HepG2 (cell line): Measurements from ENCODE around the gene ANKS4B. TPM values are rescaled to one million over a fixed set of nuclear protein-coding genes. Genes with fewer than 3 reads are reported as not detected.

ENCODE experiments used
- CEBPG ChIP-seq: IDR thresholded peaks from 2 replicates; pipeline ENCODE4 v1.6.1; 2016
- NFIB ChIP-seq: sonication (generic); formaldehyde crosslinking; IDR thresholded peaks from 2 replicates; pipeline ENCODE4 v1.9.0; 2021; ENCODE audit warnings: missing genetic modification reagents, mild to moderate bottlenecking, borderline replicate concordance
- PLSCR1 ChIP-seq: sonication (generic); formaldehyde crosslinking; IDR thresholded peaks from 2 replicates; pipeline ENCODE4 v1.5.0; 2020; ENCODE audit warnings: missing genetic modification reagents, mild to moderate bottlenecking, borderline replicate concordance
- RXRA ChIP-seq: sonication (generic); formaldehyde crosslinking; IDR thresholded peaks from 2 replicates; pipeline ENCODE4 v1.5.1; 2020; ENCODE audit warnings: missing genetic modification reagents
- RXRB ChIP-seq: IDR thresholded peaks from 2 replicates; pipeline ENCODE4 v1.6.1; 2016; ENCODE audit warnings: borderline replicate concordance, missing genetic modification reagents, missing compliant biosample characterization
- SNRNP70 ChIP-seq: fragments of 200-400 bp; formaldehyde crosslinking; IDR thresholded peaks from 2 replicates; pipeline ENCODE4 v1.6.1; 2017; ENCODE audit warnings: mild to moderate bottlenecking, low read depth, low read length, moderate library complexity
- SRF ChIP-seq: IDR thresholded peaks from 2 replicates; pipeline ENCODE4 v1.6.1; 2011; ENCODE audit warnings: mild to moderate bottlenecking, low read depth, low read length, moderate library complexity
- TAF1 ChIP-seq: sonication (generic); formaldehyde crosslinking; IDR thresholded peaks from 2 replicates; pipeline ENCODE4 v1.4.0; 2020; ENCODE audit warnings: missing genetic modification reagents
- TAF15 ChIP-seq: fragments of 200-400 bp; formaldehyde crosslinking; IDR thresholded peaks from one replicate; pipeline ENCODE4 v1.6.1; 2018; ENCODE audit warnings: mild to moderate bottlenecking, low read depth, low read length; ENCODE audit not compliant: poor library complexity, severe bottlenecking
- THYN1 ChIP-seq: sonication (generic); formaldehyde crosslinking; IDR thresholded peaks from 2 replicates; pipeline ENCODE4 v1.8.1; 2023; ENCODE audit warnings: low read depth, mild to moderate bottlenecking, moderate library complexity, missing genetic modification reagents, borderline replicate concordance
- U2AF2 ChIP-seq: fragments of 200-400 bp; formaldehyde crosslinking; IDR thresholded peaks from 2 replicates; pipeline ENCODE4 v1.6.1; 2017; ENCODE audit warnings: low read depth, mild to moderate bottlenecking, low read length
- ZFP62 ChIP-seq: sonication (generic); formaldehyde crosslinking; IDR thresholded peaks from 2 replicates; pipeline ENCODE4 v1.4.0; 2020; ENCODE audit warnings: missing genetic modification reagents
- ZHX1 ChIP-seq: sonication (generic); formaldehyde crosslinking; IDR thresholded peaks from 2 replicates; pipeline ENCODE4 v1.8.1; 2022; ENCODE audit warnings: low read depth, mild to moderate bottlenecking, missing genetic modification reagents
- ZNF136 ChIP-seq: sonication (generic); formaldehyde crosslinking; IDR thresholded peaks from 2 replicates; pipeline ENCODE4 v1.8.1; 2022; ENCODE audit warnings: low read depth, mild to moderate bottlenecking, moderate library complexity, missing genetic modification reagents
- ZNF24 ChIP-seq: fragments of 450-650 bp; IDR thresholded peaks from 2 replicates; pipeline ENCODE4 v1.6.1; 2017; ENCODE audit warnings: antibody characterized with exemption, mild to moderate bottlenecking
- ZNF256 ChIP-seq: sonication (generic); formaldehyde crosslinking; conservative IDR thresholded peaks from 2 replicates; pipeline ENCODE4 v1.4.0; 2020; ENCODE audit warnings: missing genetic modification reagents
- ZNF724P ChIP-seq: sonication (generic); formaldehyde crosslinking; IDR thresholded peaks from 2 replicates; pipeline ENCODE4 v1.8.0; 2022; ENCODE audit warnings: missing genetic modification reagents, borderline replicate concordance
- ZNF768 ChIP-seq: sonication (generic); formaldehyde crosslinking; IDR thresholded peaks from 2 replicates; pipeline ENCODE4 v1.4.0; 2020; ENCODE audit warnings: missing genetic modification reagents
- ZNF777 ChIP-seq: sonication (generic); formaldehyde crosslinking; IDR thresholded peaks from 2 replicates; pipeline ENCODE4 v1.4.0; 2020; ENCODE audit warnings: missing genetic modification reagents
- polyA plus RNA-seq, 8 experiments: library from polyadenylated mRNA; depleted of rRNA in 3 of 8; stranded (reverse) in 7 of 8; unstranded in 1 of 8; fragments of >200 nt; fragmentation: Illumina TruSeq in 4 of 8; extraction: Trizol in 4 of 8; gene quantifications; 2 replicates each; pipeline versions ENCODE4 v1.2.1 to v1.2.3, GENCODE V29; 2011 to 2016; ENCODE audit warnings: low read depth in 4 of 8, missing spikeins in 1 of 8, mixed read lengths in 1 of 8; ENCODE audit not compliant: insufficient read depth in 1 of 8
- total RNA-seq, 5 experiments: library from RNA; depleted of rRNA; stranded (reverse); fragments of >200 nt; fragmentation: Illumina TruSeq; extraction: Trizol; gene quantifications; 2 replicates each; pipeline ENCODE4 v1.2.3, GENCODE V29; 2016; ENCODE audit warnings: low read depth in 1 of 5
- TF ChIP-seq, protein P1 (sequence below): sonication (generic); formaldehyde crosslinking; IDR thresholded peaks from 2 replicates; pipeline ENCODE4 v1.8.0; 2022; ENCODE audit warnings: missing genetic modification reagents, mild to moderate bottlenecking, borderline replicate concordance
- TF ChIP-seq, protein P2 (sequence below): IDR thresholded peaks from 2 replicates; pipeline ENCODE4 v1.6.1; 2016; ENCODE audit warnings: low read depth
- TF ChIP-seq, protein P3 (sequence below): sonication (generic); formaldehyde crosslinking; IDR thresholded peaks from 2 replicates; pipeline ENCODE4 v1.5.0; 2020; ENCODE audit warnings: mild to moderate bottlenecking, missing genetic modification reagents
- TF ChIP-seq, protein P4 (sequence below): conservative IDR thresholded peaks from 2 replicates; pipeline ENCODE4 v1.6.1; 2018; ENCODE audit warnings: missing genetic modification reagents

ANKS4B gene
- total and polyA plus RNA-seq, 2 of the 13 experiments (the other 11 are each of a cell fraction or from before 2014, with no cell fraction given), result 6.5 to 30.0 TPM

DNA sequence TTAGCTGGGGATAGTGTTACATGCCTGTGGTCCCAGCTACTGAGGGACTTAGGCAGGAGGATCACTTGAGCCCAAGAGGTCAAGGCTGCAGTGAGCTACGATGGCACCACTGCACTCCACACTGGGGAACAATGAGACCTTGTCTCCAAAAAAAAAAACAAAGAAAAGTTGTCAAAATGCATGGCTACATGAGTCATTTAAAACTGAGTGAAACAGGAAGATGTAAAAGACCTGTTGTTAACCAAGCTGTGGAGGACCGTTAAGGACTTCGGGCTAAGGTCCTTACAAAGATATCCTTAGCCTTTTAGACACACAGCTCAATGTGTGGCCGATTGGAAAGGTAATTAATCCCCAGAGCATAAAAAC, 47.2 kb upstream of the ANKS4B start (continued):
- TF ChIP-seq, protein P1, sequence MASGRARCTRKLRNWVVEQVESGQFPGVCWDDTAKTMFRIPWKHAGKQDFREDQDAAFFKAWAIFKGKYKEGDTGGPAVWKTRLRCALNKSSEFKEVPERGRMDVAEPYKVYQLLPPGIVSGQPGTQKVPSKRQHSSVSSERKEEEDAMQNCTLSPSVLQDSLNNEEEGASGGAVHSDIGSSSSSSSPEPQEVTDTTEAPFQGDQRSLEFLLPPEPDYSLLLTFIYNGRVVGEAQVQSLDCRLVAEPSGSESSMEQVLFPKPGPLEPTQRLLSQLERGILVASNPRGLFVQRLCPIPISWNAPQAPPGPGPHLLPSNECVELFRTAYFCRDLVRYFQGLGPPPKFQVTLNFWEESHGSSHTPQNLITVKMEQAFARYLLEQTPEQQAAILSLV (CRISPR knock-in tag), result no peak
- TF ChIP-seq TAF1, result no peak
- TF ChIP-seq ZNF24, result no peak
- no peak for TF ChIP-seq ZNF777 (CRISPR knock-in tag)
- no peak for TF ChIP-seq SNRNP70
- TF ChIP-seq PLSCR1 (CRISPR knock-in tag), result no peak
- no peak for TF ChIP-seq ZFP62 (CRISPR knock-in tag)
- TF ChIP-seq, protein P2, sequence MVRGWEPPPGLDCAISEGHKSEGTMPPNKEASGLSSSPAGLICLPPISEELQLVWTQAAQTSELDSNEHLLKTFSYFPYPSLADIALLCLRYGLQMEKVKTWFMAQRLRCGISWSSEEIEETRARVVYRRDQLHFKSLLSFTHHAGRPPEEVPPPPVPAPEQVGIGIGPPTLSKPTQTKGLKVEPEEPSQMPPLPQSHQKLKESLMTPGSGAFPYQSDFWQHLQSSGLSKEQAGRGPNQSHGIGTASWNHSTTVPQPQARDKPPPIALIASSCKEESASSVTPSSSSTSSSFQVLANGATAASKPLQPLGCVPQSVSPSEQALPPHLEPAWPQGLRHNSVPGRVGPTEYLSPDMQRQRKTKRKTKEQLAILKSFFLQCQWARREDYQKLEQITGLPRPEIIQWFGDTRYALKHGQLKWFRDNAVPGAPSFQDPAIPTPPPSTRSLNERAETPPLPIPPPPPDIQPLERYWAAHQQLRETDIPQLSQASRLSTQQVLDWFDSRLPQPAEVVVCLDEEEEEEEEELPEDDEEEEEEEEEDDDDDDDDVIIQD, result peak; percentile 65; the same call in 1 of the 2 replicates
- no peak for TF ChIP-seq ZNF136 (CRISPR knock-in tag)
- TF ChIP-seq, protein P3, sequence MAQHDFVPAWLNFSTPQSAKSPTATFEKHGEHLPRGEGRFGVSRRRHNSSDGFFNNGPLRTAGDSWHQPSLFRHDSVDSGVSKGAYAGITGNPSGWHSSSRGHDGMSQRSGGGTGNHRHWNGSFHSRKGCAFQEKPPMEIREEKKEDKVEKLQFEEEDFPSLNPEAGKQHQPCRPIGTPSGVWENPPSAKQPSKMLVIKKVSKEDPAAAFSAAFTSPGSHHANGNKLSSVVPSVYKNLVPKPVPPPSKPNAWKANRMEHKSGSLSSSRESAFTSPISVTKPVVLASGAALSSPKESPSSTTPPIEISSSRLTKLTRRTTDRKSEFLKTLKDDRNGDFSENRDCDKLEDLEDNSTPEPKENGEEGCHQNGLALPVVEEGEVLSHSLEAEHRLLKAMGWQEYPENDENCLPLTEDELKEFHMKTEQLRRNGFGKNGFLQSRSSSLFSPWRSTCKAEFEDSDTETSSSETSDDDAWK, result no peak
- TF ChIP-seq ZNF256, result no peak; the same call in 1 of the 2 replicates
- TF ChIP-seq THYN1 (CRISPR knock-in tag), result no peak
- no peak for TF ChIP-seq ZNF768 (CRISPR knock-in tag)
- no peak for TF ChIP-seq U2AF2
- TF ChIP-seq RXRA, result peak; percentile 91; the same call in 1 of the 2 replicates
- no peak for TF ChIP-seq TAF15
- no peak for TF ChIP-seq SRF
- no peak for TF ChIP-seq CEBPG (CRISPR knock-in tag)
- TF ChIP-seq ZNF724P (CRISPR knock-in tag), result no peak
- no peak for TF ChIP-seq ZHX1 (CRISPR knock-in tag)
- TF ChIP-seq, protein P4, sequence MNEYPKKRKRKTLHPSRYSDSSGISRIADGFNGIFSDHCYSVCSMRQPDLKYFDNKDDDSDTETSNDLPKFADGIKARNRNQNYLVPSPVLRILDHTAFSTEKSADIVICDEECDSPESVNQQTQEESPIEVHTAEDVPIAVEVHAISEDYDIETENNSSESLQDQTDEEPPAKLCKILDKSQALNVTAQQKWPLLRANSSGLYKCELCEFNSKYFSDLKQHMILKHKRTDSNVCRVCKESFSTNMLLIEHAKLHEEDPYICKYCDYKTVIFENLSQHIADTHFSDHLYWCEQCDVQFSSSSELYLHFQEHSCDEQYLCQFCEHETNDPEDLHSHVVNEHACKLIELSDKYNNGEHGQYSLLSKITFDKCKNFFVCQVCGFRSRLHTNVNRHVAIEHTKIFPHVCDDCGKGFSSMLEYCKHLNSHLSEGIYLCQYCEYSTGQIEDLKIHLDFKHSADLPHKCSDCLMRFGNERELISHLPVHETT (CRISPR knock-in tag), result no peak
- no peak for TF ChIP-seq NFIB (CRISPR knock-in tag)
- peak; percentile 84 for TF ChIP-seq RXRB (CRISPR knock-in tag)
